NAMALWA (cell line): ENCODE data around the gene XRCC5.

Source experiments
- DNase-seq: peaks from one replicate; pipeline ENCODE4 v3.0.0-alpha.2; 2015; ENCODE audit warnings: low spot score

Gene XRCC5

GRCh38 chr2:216233281-216233995 is 124.3 kb downstream of the XRCC5 start:
- no peak for DNase-seq

DNA sequence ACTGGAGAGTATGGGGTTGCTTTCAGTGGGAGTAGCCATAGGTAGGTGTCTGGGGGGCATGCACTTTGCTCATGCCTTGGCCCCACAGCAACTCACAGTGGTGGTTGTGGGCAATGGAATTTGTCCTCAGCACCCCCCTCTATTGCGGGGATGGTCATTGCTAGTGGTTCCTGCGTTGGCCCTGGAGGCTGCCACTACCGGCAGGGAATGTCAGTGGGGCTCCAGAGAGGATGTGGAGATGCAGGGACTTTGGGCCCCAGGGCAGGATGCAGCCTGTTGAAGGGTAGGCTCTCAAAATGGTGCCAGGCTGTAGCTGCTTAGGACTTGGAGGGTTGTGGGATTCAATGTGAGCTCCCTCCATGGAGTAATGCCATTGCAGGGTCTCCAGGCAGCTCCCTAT is 125.0 kb downstream of the XRCC5 start:
- DNase-seq = no peak

- no peak for DNase-seq
Observed at GRCh38 chr2:216235462-216235861, 126.3 kb downstream of the XRCC5 start.

- no peak for DNase-seq
Observed at GRCh38 chr2:216235896-216236295, 126.7 kb downstream of the XRCC5 start.

DNA sequence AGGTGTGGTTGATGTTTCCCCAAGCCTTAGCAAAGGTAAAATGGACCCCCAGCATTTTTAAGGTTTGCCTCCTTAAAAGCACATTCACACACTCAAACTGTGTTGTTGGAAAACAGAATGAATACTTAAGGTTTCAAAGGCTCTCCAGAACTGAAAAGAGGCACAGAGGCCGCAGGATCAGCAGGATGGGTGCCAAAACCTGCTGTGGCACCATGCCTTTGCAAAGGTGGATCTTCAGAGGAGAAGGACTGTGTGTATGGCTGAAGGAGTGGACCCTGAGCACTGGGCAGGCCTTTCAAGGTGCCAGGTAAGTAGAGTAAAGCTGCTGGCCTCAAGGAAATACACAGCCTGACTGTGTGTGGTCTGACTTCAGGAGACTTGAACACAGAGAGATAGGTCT is 127.3 kb downstream of the XRCC5 start:
- DNase-seq = no peak

GRCh38 chr2:216242365-216242764 is 133.2 kb downstream of the XRCC5 start:
- no peak for DNase-seq

- DNase-seq = no peak
Observed at GRCh38 chr2:216243026-216243425, 133.9 kb downstream of the XRCC5 start.

DNA sequence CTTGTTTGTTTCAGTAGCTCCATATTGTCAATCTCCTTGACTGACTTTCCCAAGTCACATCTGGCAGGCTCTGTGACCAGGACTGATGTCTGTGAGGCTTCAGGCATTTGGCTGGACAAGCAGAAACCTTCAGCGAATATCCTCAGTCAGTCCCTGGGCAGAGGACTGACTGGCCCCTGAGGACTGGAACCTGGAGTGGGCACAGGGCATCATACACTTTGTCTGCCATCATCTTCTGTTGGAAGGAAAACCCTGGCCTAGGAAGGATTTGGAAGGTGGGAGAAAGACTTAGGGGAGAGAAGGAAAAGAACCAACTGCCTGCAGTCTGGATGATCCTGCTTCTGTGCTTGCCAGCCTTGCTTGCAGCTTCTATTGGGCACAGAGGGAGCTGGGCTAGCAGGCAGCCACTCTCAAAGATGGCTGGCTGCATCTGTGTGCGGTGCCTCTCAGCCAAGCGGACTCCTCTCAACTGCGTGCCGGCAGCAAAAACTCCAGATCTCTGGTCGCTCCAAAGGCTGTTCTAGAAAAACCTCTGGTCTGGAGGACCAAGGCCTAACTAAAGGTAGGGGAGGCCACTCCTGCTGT is 136.3 kb downstream of the XRCC5 start:
- no peak for DNase-seq

- no peak for DNase-seq
Observed at GRCh38 chr2:216246766-216247165, 137.6 kb downstream of the XRCC5 start.
